Osteocyte (in vitro differentiated cells): ENCODE data around the gene DDX46. TPM values are rescaled to one million over a fixed set of nuclear protein-coding genes. Genes with fewer than 3 reads are reported as not detected.

ENCODE experiments used
- total RNA-seq: library from RNA; stranded (reverse); gene quantifications from 2 replicates; pipeline ENCODE4 v1.2.1, GENCODE V29; 2021

The DDX46 gene
- total RNA-seq, 1 donor from 2014 or later: 46.1 TPM

Other genes with a start within 250 kb of the DDX46 start
- 26.6 and 32.4 TPM in 2 replicates for gene JADE2, start 233.1 kb upstream of the DDX46 start, total RNA-seq
- gene SAR1B, start 126.0 kb upstream of the DDX46 start, total RNA-seq: 70.6 and 75.0 TPM in 2 replicates
- 37.2 and 38.9 TPM in 2 replicates for gene SEC24A, start 110.0 kb upstream of the DDX46 start, total RNA-seq
- gene CAMLG, start 20.2 kb upstream of the DDX46 start, total RNA-seq: 48.7 and 49.6 TPM in 2 replicates
- gene C5orf24, start 87.2 kb downstream of the DDX46 start, total RNA-seq: 81.7 and 81.8 TPM in 2 replicates
- 68.2 and 75.7 TPM in 2 replicates for gene TXNDC15, start 115.6 kb downstream of the DDX46 start, total RNA-seq
- 8.5 and 11.8 TPM in 2 replicates for gene PCBD2, start 146.4 kb downstream of the DDX46 start, total RNA-seq
- gene CATSPER3, start 209.1 kb downstream of the DDX46 start, total RNA-seq: not detected in 2 replicates